ENCODE data around the gene MAP7.
"Not testable (repeated sequence)": the region's sequence is repeated elsewhere in the genome, so short reads cannot be mapped to it uniquely, and the experiment has no call there.

MAP7 gene

GRCh38 chr6:136410201-136411024 lies 139.8 kb downstream of the MAP7 start:
- Histone ChIP-seq H3K36me3 (ENCODE audit: control insufficient read depth, insufficient read depth, low read length) (no peaks in the 10 kb centered on the region), H3K4me3 (ENCODE audit: extremely low read depth, insufficient read depth, low read length, poor library complexity, severe bottlenecking) (no peak overlapping the region), H3K9me3 (ENCODE audit: control insufficient read depth, low read length) (no peaks in the 10 kb centered on the region), H3K4me1 (ENCODE audit: control insufficient read depth, insufficient read depth, low read length, poor library complexity, severe bottlenecking) (no peaks in the 10 kb centered on the region), H3K27ac (ENCODE audit: low read depth, low read length, severe bottlenecking) (no peak overlapping the region)
- 80% methylated on average over 1 of the region's 3 CpGs; no CpG with 5 or more reads in 1 of the 2 experiments for WGBS, 2 experiments (ENCODE audit: insufficient coverage in 2 of 2)

GRCh38 chr6:136409597-136409996 lies 140.6 kb downstream of the MAP7 start:
- no peak overlapping the region for H3K27ac ChIP-seq (ENCODE audit: low read depth, low read length, severe bottlenecking)
- no peaks in the 10 kb centered on the region for H3K4me1 ChIP-seq (ENCODE audit: control insufficient read depth, insufficient read depth, low read length, poor library complexity, severe bottlenecking)
- WGBS, 2 experiments (ENCODE audit: insufficient coverage in 2 of 2): 88 to 100% methylated on average over 1 of the region's 1 CpG
- no peaks in the 10 kb centered on the region for H3K36me3 ChIP-seq (ENCODE audit: control insufficient read depth, insufficient read depth, low read length)
- no peak overlapping the region for H3K4me3 ChIP-seq (ENCODE audit: extremely low read depth, insufficient read depth, low read length, poor library complexity, severe bottlenecking)
- no peaks in the 10 kb centered on the region for H3K9me3 ChIP-seq (ENCODE audit: control insufficient read depth, low read length)

GRCh38 chr6:136408204-136408603 lies 142.0 kb downstream of the MAP7 start:
- Histone ChIP-seq H3K4me3 (ENCODE audit: extremely low read depth, insufficient read depth, low read length, poor library complexity, severe bottlenecking) (no peak overlapping the region), H3K4me1 (ENCODE audit: control insufficient read depth, insufficient read depth, low read length, poor library complexity, severe bottlenecking) (no peaks in the 10 kb centered on the region), H3K36me3 (ENCODE audit: control insufficient read depth, insufficient read depth, low read length) (no peaks in the 10 kb centered on the region), H3K9me3 (ENCODE audit: control insufficient read depth, low read length) (no peaks in the 10 kb centered on the region), H3K27ac (ENCODE audit: low read depth, low read length, severe bottlenecking) (no peak overlapping the region)
- 83 to 90% methylated on average over 1 to 3 of the region's 4 CpGs for WGBS, 2 experiments (ENCODE audit: insufficient coverage in 2 of 2)

- H3K4me3 ChIP-seq (ENCODE audit: extremely low read depth, insufficient read depth, low read length, poor library complexity, severe bottlenecking): no peak overlapping the region
Measured at GRCh38 chr6:136405420-136406029, 144.7 kb downstream of the MAP7 start.

GRCh38 chr6:136404627-136405419 lies 145.4 kb downstream of the MAP7 start:
- H3K4me1 ChIP-seq (ENCODE audit: control insufficient read depth, insufficient read depth, low read length, poor library complexity, severe bottlenecking): peaks cover 4% of the 10 kb centered on the region
- H3K27ac ChIP-seq (ENCODE audit: low read depth, low read length, severe bottlenecking): no peak overlapping the region
- no peaks in the 10 kb centered on the region for H3K36me3 ChIP-seq (ENCODE audit: control insufficient read depth, insufficient read depth, low read length)
- WGBS, 2 experiments (ENCODE audit: insufficient coverage in 2 of 2): 94 to 100% methylated on average over 1 to 2 of the region's 6 CpGs
- no peaks in the 10 kb centered on the region for H3K9me3 ChIP-seq (ENCODE audit: control insufficient read depth, low read length)
- no peak overlapping the region for H3K4me3 ChIP-seq (ENCODE audit: extremely low read depth, insufficient read depth, low read length, poor library complexity, severe bottlenecking)

More at GRCh38 chr6:136405420-136406029, 144.7 kb downstream of the MAP7 start:
- 94 to 100% methylated on average over 1 to 2 of the region's 3 CpGs for WGBS, 2 experiments (ENCODE audit: insufficient coverage in 2 of 2)
- peaks cover 4% of the 10 kb centered on the region for H3K4me1 ChIP-seq (ENCODE audit: control insufficient read depth, insufficient read depth, low read length, poor library complexity, severe bottlenecking)
- H3K36me3 ChIP-seq (ENCODE audit: control insufficient read depth, insufficient read depth, low read length): no peaks in the 10 kb centered on the region
- no peaks in the 10 kb centered on the region for H3K9me3 ChIP-seq (ENCODE audit: control insufficient read depth, low read length)
- H3K27ac ChIP-seq (ENCODE audit: low read depth, low read length, severe bottlenecking): no peak overlapping the region

GRCh38 chr6:136404007-136404406 lies 146.2 kb downstream of the MAP7 start:
- peaks cover 4% of the 10 kb centered on the region for H3K4me1 ChIP-seq (ENCODE audit: control insufficient read depth, insufficient read depth, low read length, poor library complexity, severe bottlenecking)
- no CpG with 5 or more reads among the region's 3 CpGs for WGBS, 2 experiments (ENCODE audit: insufficient coverage in 2 of 2)

GRCh38 chr6:136403110-136403980 lies 146.9 kb downstream of the MAP7 start:
- Histone ChIP-seq H3K27ac (ENCODE audit: low read depth, low read length, severe bottlenecking) (no peak overlapping the region), H3K36me3 (ENCODE audit: control insufficient read depth, insufficient read depth, low read length) (no peaks in the 10 kb centered on the region), H3K4me1 (ENCODE audit: control insufficient read depth, insufficient read depth, low read length, poor library complexity, severe bottlenecking) (peaks cover 4% of the 10 kb centered on the region), H3K9me3 (ENCODE audit: control insufficient read depth, low read length) (no peaks in the 10 kb centered on the region), H3K4me3 (ENCODE audit: extremely low read depth, insufficient read depth, low read length, poor library complexity, severe bottlenecking) (no peak overlapping the region)
- 100% methylated on average over 2 to 4 of the region's 6 CpGs for WGBS, 2 experiments (ENCODE audit: insufficient coverage in 2 of 2)

More at GRCh38 chr6:136404007-136404406, 146.2 kb downstream of the MAP7 start:
- Histone ChIP-seq H3K4me3 (ENCODE audit: extremely low read depth, insufficient read depth, low read length, poor library complexity, severe bottlenecking) (no peak overlapping the region), H3K36me3 (ENCODE audit: control insufficient read depth, insufficient read depth, low read length) (no peaks in the 10 kb centered on the region), H3K9me3 (ENCODE audit: control insufficient read depth, low read length) (no peaks in the 10 kb centered on the region), H3K27ac (ENCODE audit: low read depth, low read length, severe bottlenecking) (no peak overlapping the region)

GRCh38 chr6:136401749-136402148 lies 148.5 kb downstream of the MAP7 start:
- Histone ChIP-seq H3K27ac (ENCODE audit: low read depth, low read length, severe bottlenecking) (no peak overlapping the region), H3K36me3 (ENCODE audit: control insufficient read depth, insufficient read depth, low read length) (no peaks in the 10 kb centered on the region)
- WGBS, 2 experiments (ENCODE audit: insufficient coverage in 2 of 2): 83 to 86% methylated on average over 3 of the region's 3 CpGs

GRCh38 chr6:136401236-136401635 lies 149.0 kb downstream of the MAP7 start:
- H3K36me3 ChIP-seq (ENCODE audit: control insufficient read depth, insufficient read depth, low read length); H3K9me3 ChIP-seq (ENCODE audit: control insufficient read depth, low read length); H3K4me1 ChIP-seq (ENCODE audit: control insufficient read depth, insufficient read depth, low read length, poor library complexity, severe bottlenecking); H3K4me3 ChIP-seq (ENCODE audit: extremely low read depth, insufficient read depth, low read length, poor library complexity, severe bottlenecking); H3K27ac ChIP-seq (ENCODE audit: low read depth, low read length, severe bottlenecking): not testable (repeated sequence)
- 80 to 100% methylated on average over 1 to 2 of the region's 4 CpGs for WGBS, 2 experiments (ENCODE audit: insufficient coverage in 2 of 2)

More at GRCh38 chr6:136401749-136402148, 148.5 kb downstream of the MAP7 start:
- Histone ChIP-seq H3K4me3 (ENCODE audit: extremely low read depth, insufficient read depth, low read length, poor library complexity, severe bottlenecking) (no peak overlapping the region), H3K4me1 (ENCODE audit: control insufficient read depth, insufficient read depth, low read length, poor library complexity, severe bottlenecking) (peaks cover 4% of the 10 kb centered on the region), H3K9me3 (ENCODE audit: control insufficient read depth, low read length) (no peaks in the 10 kb centered on the region)

- Histone ChIP-seq H3K36me3 (ENCODE audit: control insufficient read depth, insufficient read depth, low read length) (no peaks in the 10 kb centered on the region), H3K27ac (ENCODE audit: low read depth, low read length, severe bottlenecking) (no peak overlapping the region), H3K4me1 (ENCODE audit: control insufficient read depth, insufficient read depth, low read length, poor library complexity, severe bottlenecking) (peaks cover 4% of the 10 kb centered on the region), H3K4me3 (ENCODE audit: extremely low read depth, insufficient read depth, low read length, poor library complexity, severe bottlenecking) (no peak overlapping the region), H3K9me3 (ENCODE audit: control insufficient read depth, low read length) (no peaks in the 10 kb centered on the region)
- WGBS, 2 experiments (ENCODE audit: insufficient coverage in 2 of 2): 76 to 86% methylated on average over 2 of the region's 3 CpGs
Measured at GRCh38 chr6:136398453-136398852, 151.8 kb downstream of the MAP7 start.
